IMR-90 (cell line): ENCODE measurements around the gene ADGRF1. TPM values are rescaled to one million over a fixed set of nuclear protein-coding genes. Genes with fewer than 3 reads are reported as not detected.

Source experiments
- ATAC-seq: fragments of 200-7000 bp; cut with Tn5 transposase; 2 replicates; pipeline ENCODE4 v1.9.1; 2020; ENCODE audit warnings: low read depth, mild to moderate bottlenecking, moderate library complexity
- BruUV-seq: library from RNA; stranded (reverse); fragments of 400-500 nt; replicated peaks from 2 replicates; lab custom pipeline; 2021; lab: Mats Ljungman, UMichigan
- CTCF ChIA-PET: fragments of 300-600 bp; formaldehyde crosslinking; extraction: SDS; loops from one replicate; lab custom pipeline; 2021; ENCODE audit warnings: antibody characterized with exemption; lab: Yijun Ruan, JAX
- POLR2A ChIA-PET: fragments of 300-600 bp; sonication (Branson Sonifier 250); formaldehyde crosslinking; loops from one replicate; lab custom pipeline; 2022; ENCODE audit warnings: antibody characterized with exemption; ENCODE audit not compliant: unreplicated experiment; lab: Charles Lee
- DNase-seq: peaks from one replicate; pipeline ENCODE4 v3.0.0; 2013
- H2AFZ ChIP-seq: replicated peaks from 2 replicates; pipeline ENCODE3; 2013; ENCODE audit warnings: low read length, mild to moderate bottlenecking; ENCODE audit not compliant: poor library complexity
- H2AK5ac ChIP-seq: 2 replicates; pipeline ENCODE4 v1.6.1; 2013; ENCODE audit warnings: low read depth, low read length, inconsistent platforms
- H2AK9ac ChIP-seq: replicated peaks from 2 replicates; pipeline ENCODE3; 2013; ENCODE audit warnings: mild to moderate bottlenecking, low read depth, low read length, moderate library complexity; ENCODE audit not compliant: poor library complexity
- H2BK120ac ChIP-seq: 2 replicates; pipeline ENCODE4 v1.6.1; 2013; ENCODE audit warnings: low read depth, low read length, inconsistent platforms
- H2BK15ac ChIP-seq: 3 replicates; pipeline ENCODE4 v1.6.1; 2013; ENCODE audit warnings: low read depth, low read length, inconsistent platforms
- H2BK20ac ChIP-seq: 2 replicates; pipeline ENCODE4 v1.6.1; 2013; ENCODE audit warnings: low read depth, mild to moderate bottlenecking, inconsistent platforms, low read length, moderate library complexity
- H2BK5ac ChIP-seq: 2 replicates; pipeline ENCODE4 v1.6.1; 2013; ENCODE audit warnings: mild to moderate bottlenecking, low read depth, low read length, inconsistent platforms; ENCODE audit not compliant: poor library complexity, severe bottlenecking
- H3K14ac ChIP-seq: replicated peaks from 2 replicates; pipeline ENCODE4 v1.6.1; 2013; ENCODE audit warnings: low read depth, low read length, inconsistent platforms
- H3K18ac ChIP-seq: 2 replicates; pipeline ENCODE4 v1.6.1; 2013; ENCODE audit warnings: low read depth, low read length, control low read depth
- H3K23ac ChIP-seq: 2 replicates; pipeline ENCODE4 v1.6.1; 2013; ENCODE audit warnings: low read depth, low read length, inconsistent platforms
- H3K27ac ChIP-seq: 2 replicates; pipeline ENCODE4 v1.5.1; 2013; ENCODE audit warnings: mild to moderate bottlenecking, control low read depth, low read length; ENCODE audit not compliant: insufficient read depth
- H3K27me3 ChIP-seq: 2 replicates; pipeline ENCODE4 v1.6.1; 2013; ENCODE audit warnings: low read length; ENCODE audit not compliant: control insufficient read depth, insufficient read depth
- H3K36me3 ChIP-seq: 2 replicates; pipeline ENCODE4 v1.6.1; 2013; ENCODE audit warnings: low read length, mixed read lengths; ENCODE audit not compliant: control insufficient read depth, insufficient read depth
- H3K4ac ChIP-seq: 2 replicates; pipeline ENCODE4 v1.6.1; 2013; ENCODE audit warnings: low read depth, low read length, inconsistent platforms
- H3K4me1 ChIP-seq: 2 replicates; pipeline ENCODE4 v1.6.1; 2013; ENCODE audit warnings: low read length, mixed read lengths; ENCODE audit not compliant: control insufficient read depth, insufficient read depth
- H3K4me2 ChIP-seq: 2 replicates; pipeline ENCODE4 v1.6.1; 2013; ENCODE audit warnings: low read depth, mild to moderate bottlenecking, control low read depth, low read length, moderate library complexity
- H3K4me3 ChIP-seq: 2 replicates; pipeline ENCODE4 v1.5.1; 2013; ENCODE audit warnings: low read depth, mild to moderate bottlenecking, control low read depth, low read length, moderate library complexity; ENCODE audit not compliant: insufficient read depth
- H3K56ac ChIP-seq: 2 replicates; pipeline ENCODE4 v1.6.1; 2013; ENCODE audit warnings: low read length, inconsistent platforms; ENCODE audit not compliant: insufficient read depth; ENCODE audit errors: extremely low read depth
- H3K79me1 ChIP-seq, 2 experiments: 2 replicates each; pipeline ENCODE4 v1.6.1; 2013; ENCODE audit warnings: low read length in 2 of 2, inconsistent platforms in 1 of 2, low read depth in 1 of 2
- H3K9ac ChIP-seq: 2 replicates; pipeline ENCODE4 v1.6.1; 2013; ENCODE audit warnings: low read depth, low read length, control low read depth
- H3K9me1 ChIP-seq: 2 replicates; pipeline ENCODE4 v1.6.1; 2013; ENCODE audit warnings: low read length, inconsistent platforms; ENCODE audit not compliant: insufficient read depth
- H3K9me3 ChIP-seq: 2 replicates; pipeline ENCODE4 v1.6.1; 2013; ENCODE audit warnings: low read length; ENCODE audit not compliant: control insufficient read depth, insufficient read depth
- H4K20me1 ChIP-seq: 2 replicates; pipeline ENCODE4 v1.6.1; 2013; ENCODE audit warnings: low read length, inconsistent platforms; ENCODE audit not compliant: insufficient read depth
- H4K5ac ChIP-seq: 2 replicates; pipeline ENCODE4 v1.6.1; 2013; ENCODE audit warnings: mild to moderate bottlenecking, low read depth, low read length, control low read depth
- H4K8ac ChIP-seq, 2 experiments: 2 replicates each; pipeline ENCODE4 v1.6.1; 2013; ENCODE audit warnings: low read depth in 2 of 2, low read length in 2 of 2, control low read depth in 1 of 2, inconsistent platforms in 1 of 2
- H4K91ac ChIP-seq: 2 replicates; pipeline ENCODE4 v1.6.1; 2013; ENCODE audit warnings: low read depth, low read length, inconsistent platforms; ENCODE audit not compliant: insufficient read depth
- CEBPB ChIP-seq: IDR thresholded peaks from 2 replicates; pipeline ENCODE4 v1.6.1; 2012; ENCODE audit warnings: low read depth, low read length, improper control_type of control experiment
- MAFK ChIP-seq: IDR thresholded peaks from 2 replicates; pipeline ENCODE4 v1.6.1; 2012; ENCODE audit warnings: low read depth, low read length, improper control_type of control experiment
- MAZ ChIP-seq: IDR thresholded peaks from 2 replicates; pipeline ENCODE4 v1.6.1; 2012; ENCODE audit warnings: low read depth, mild to moderate bottlenecking, low read length, improper control_type of control experiment, moderate library complexity, borderline replicate concordance
- NFE2L2 ChIP-seq: fragments of 150-350 bp; IDR thresholded peaks from 2 replicates; pipeline ENCODE4 v1.6.1; 2016; ENCODE audit warnings: low read depth, mild to moderate bottlenecking, low read length
- RCOR1 ChIP-seq: IDR thresholded peaks from 2 replicates; pipeline ENCODE4 v1.6.1; 2012; ENCODE audit warnings: mild to moderate bottlenecking, low read length, improper control_type of control experiment; ENCODE audit not compliant: insufficient replicate concordance
- WGBS, 2 experiments: methylation state at CpG; one replicate each; pipeline versions ENCODE4 v1.1.5 to v1.1.7; 2013; ENCODE audit warnings: missing lambda C conversion rate in 2 of 2; ENCODE audit not compliant: insufficient read length in 1 of 2; ENCODE audit errors: extremely low coverage in 2 of 2; 5-methylcytosine and 5-hydroxymethylcytosine counted together
- dilution Hi-C: fragments of 300-500 bp; cut with HindIII; formaldehyde crosslinking; loops from one replicate; pipeline ENCODE4 v1.14.3; 2018; ENCODE audit warnings: low sequenced_read_pairs; ENCODE audit not compliant: unreplicated experiment
- in situ Hi-C: fragments of 300-500 bp; cut with MboI; formaldehyde crosslinking; loops from 3 replicates; pipeline ENCODE4 v1.14.3; 2019; ENCODE audit warnings: low sequenced_read_pairs, inconsistent platforms, mixed read lengths
- intact Hi-C: fragments of 100-400 bp; cut with micrococcal nuclease; formaldehyde crosslinking; loops from 2 replicates; pipeline ENCODE4 v1.10.0; 2022
- polyA plus RNA-seq, 3 experiments: library from polyadenylated mRNA; depleted of rRNA; stranded (reverse); fragments of >200 nt; gene quantifications; 2 replicates each; pipeline ENCODE4 v1.2.3, GENCODE V29; 2012; ENCODE audit warnings: low replicate concordance in 1 of 3
- total RNA-seq: library from RNA; depleted of rRNA; stranded (reverse); fragments of >200 nt; gene quantifications from 2 replicates; pipeline ENCODE4 v1.2.3, GENCODE V29; 2012
- TF ChIP-seq, protein P1 (sequence below): fragments of 150-350 bp; IDR thresholded peaks from 2 replicates; pipeline ENCODE4 v1.6.1; 2016; ENCODE audit warnings: low read depth, mild to moderate bottlenecking, low read length, moderate library complexity, borderline replicate concordance

The ADGRF1 gene
- total and polyA plus RNA-seq, 2 of the 4 experiments (the other 2 are of a cell fraction) = not detected

DNA sequence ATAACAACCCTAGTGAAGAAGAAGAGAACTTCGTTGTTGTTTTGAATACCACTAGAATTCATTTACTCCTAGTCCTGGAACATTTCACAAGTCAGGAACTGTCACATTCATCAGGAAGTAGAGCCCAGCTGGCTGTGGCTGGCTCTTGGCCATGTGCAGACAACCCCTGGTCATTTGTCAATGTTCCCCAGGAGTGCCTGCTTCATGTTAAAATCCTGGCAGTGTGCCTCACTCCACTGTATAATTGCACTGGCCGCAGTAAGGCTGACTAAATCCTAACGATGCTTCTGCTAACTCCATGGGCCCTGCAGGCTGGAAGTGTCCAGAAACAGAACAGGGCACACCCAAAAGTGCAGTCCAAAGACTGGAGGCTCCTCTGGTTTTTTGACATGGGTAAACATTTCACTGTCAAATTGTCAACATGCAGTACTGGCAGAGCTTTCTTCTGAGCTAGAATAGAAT, 41.5 kb upstream of the ADGRF1 start:
- Histone ChIP-seq H3K79me1 (no peaks in the 10 kb centered on the region), H3K14ac (no peak overlapping the region), H2AK9ac (no peak overlapping the region), H3K9ac (no peak overlapping the region), H4K8ac (no peak overlapping the region), H4K91ac (no peak overlapping the region), H3K36me3 (no peaks in the 10 kb centered on the region), H3K4me3 (no peak overlapping the region), H2BK5ac (no peak overlapping the region), H2BK20ac (no peak overlapping the region), H2AFZ (no peak overlapping the region), H3K27ac (no peak overlapping the region), H3K27me3 (peaks cover 9% of the 10 kb centered on the region), H3K18ac (no peak overlapping the region), H3K4me2 (no peak overlapping the region), H3K4ac (no peak overlapping the region), H4K5ac (no peak overlapping the region), H3K9me1 (no peaks in the 10 kb centered on the region), H2AK5ac (no peak overlapping the region), H2BK120ac (no peak overlapping the region), H2BK15ac (no peak overlapping the region), H3K4me1 (no peaks in the 10 kb centered on the region), H3K9me3 (no peaks in the 10 kb centered on the region), H3K56ac (no peak overlapping the region), H3K23ac (no peak overlapping the region), H4K20me1 (no peaks in the 10 kb centered on the region)
- in situ Hi-C loops (no loop called here), dilution Hi-C loops (no loop called here), intact Hi-C loops (no loop called here)
- 0% methylated on average over 2 of the region's 3 CpGs; no CpG with 5 or more reads in 1 of the 2 experiments for WGBS, 2 experiments
- TF ChIP-seq, protein P1, sequence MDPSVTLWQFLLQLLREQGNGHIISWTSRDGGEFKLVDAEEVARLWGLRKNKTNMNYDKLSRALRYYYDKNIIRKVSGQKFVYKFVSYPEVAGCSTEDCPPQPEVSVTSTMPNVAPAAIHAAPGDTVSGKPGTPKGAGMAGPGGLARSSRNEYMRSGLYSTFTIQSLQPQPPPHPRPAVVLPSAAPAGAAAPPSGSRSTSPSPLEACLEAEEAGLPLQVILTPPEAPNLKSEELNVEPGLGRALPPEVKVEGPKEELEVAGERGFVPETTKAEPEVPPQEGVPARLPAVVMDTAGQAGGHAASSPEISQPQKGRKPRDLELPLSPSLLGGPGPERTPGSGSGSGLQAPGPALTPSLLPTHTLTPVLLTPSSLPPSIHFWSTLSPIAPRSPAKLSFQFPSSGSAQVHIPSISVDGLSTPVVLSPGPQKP = no peak
- TF ChIP-seq CEBPB (no peak), MAFK (no peak), NFE2L2 (no peak), RCOR1 (no peak), MAZ (no peak)
- ChIA-PET POLR2A (no interaction called here), CTCF (interaction anchor here (1.6 to 1.9 kb wide), 2 partner anchors 10 to 226 kb away, joined by 4 to 5 read pairs; partner anchors contain the start of gene TNFRSF21)
- BruUV-seq = no TSS peak
- DNase-seq = peak; percentile 36
- peak; percentile 35 for ATAC-seq
